GM21360 (cell line): Measurements from ENCODE around the gene WDR76.

Experiments
- ATAC-seq: cut with Tn5 transposase; IDR thresholded peaks from one replicate; pipeline ENCODE4 v1.9.1; 2021; ENCODE audit warnings: mild to moderate bottlenecking, moderate library complexity; ENCODE audit not compliant: unreplicated experiment

WDR76 gene

DNA sequence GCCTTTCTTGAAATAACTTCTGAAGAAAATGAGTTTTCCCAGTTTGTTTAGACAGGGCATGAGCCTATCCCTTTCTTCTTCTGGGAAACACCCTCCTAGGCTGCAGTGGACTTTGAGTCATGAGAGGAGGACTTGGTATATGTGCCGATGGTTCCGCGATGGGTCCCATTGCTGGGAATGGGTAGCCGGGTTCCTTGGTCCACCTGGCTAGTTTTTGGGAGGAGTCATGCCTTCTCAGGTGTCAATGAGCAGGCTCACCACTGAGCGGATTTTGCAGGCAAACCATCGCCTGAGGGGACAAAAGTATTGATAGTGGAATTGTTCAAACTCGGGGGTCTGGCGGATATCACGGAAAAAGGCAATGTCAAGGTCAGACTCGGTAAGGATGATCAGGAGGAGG lies 46.8 kb downstream of the WDR76 start:
- no peak for ATAC-seq

- ATAC-seq = no peak
Measured at GRCh38 chr15:43876872-43877271, 50.1 kb downstream of the WDR76 start.

DNA sequence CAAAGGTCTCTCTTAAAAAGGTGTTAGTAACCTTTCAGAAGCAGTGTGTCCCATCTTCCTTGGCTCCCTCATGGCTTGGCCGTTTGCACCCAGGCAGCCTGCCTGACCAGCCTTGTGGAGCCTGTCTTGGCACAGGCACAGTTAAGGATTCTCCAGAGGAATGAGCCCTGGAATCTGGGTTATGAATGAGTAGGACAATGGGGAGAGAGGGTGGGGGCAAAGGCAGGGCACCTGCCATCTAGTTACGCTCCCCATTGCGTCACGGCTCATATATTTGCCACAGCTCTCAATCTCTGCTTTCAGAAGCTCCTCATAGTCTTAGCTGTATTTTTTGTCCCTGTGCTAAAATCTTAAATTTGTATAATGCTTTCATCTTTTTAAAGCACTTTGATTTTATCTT lies 50.6 kb downstream of the WDR76 start:
- no peak for ATAC-seq

DNA sequence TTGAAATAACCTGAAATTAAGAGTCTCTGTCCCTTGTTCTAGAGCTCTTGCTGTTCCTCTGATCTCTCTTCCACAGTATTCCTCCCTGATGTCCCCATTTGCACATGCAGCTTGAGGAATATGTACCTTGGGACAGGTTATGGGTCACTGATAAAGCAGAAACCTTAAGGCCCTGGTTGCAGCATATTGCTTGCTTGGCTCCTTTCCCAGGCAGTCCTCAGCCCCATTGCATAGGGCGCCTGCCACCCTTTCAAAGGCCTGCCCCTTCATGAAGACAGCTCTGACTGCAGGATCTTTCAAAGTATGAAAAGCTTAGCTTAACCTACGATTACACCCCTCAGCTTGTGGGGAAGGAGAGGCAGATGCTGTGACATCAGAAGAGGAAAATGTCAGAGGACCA lies 51.6 kb downstream of the WDR76 start:
- ATAC-seq = no peak

DNA sequence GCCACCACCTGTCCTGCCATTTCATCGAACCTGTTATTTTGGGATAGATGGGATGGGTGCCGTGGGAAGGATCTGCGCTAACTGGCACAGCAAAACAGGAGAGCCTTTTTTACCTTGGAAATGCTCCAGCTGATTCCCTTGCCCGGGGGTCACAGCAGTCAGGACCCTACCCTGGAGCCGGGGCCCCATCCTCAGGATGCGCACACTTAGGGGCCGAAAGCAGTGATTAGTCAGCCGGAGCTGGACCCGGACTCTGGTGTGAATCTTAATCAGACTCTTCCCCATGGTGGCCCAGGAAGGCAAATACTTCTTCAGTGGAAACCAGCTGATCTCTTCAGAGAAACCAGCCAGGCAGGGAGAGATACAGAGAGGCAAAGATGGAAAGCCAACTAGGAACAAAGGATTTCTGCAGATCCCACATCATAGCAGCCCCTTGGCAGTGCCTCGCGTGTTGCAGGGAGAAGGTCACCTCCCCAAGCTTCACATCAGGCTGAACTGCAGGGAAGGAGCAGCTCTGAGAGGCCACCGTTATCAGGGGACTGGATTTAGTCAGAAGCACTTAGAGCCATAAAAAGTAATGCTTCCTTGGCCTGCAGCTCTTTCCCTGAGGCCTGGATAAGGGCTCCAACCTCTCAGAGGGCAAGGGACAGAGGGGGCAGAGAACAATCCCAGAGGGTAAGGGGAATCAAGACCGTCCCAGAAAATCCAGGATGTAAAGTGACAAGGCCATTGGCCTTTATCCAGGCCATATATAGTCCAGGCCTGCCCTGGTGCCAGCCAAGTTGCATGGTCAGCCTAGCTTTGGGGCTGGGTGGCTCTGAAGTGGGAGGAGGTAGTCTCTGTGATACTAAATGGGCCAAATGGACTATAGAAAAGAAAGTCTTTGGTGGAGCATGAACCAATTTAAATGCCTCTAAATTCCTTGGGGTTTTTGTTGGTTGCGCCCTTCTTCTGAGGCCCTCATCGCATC lies 52.9 kb downstream of the WDR76 start:
- ATAC-seq = no peak

GRCh38 chr15:43880406-43881194 lies 53.8 kb downstream of the WDR76 start:
- no peak for ATAC-seq

DNA sequence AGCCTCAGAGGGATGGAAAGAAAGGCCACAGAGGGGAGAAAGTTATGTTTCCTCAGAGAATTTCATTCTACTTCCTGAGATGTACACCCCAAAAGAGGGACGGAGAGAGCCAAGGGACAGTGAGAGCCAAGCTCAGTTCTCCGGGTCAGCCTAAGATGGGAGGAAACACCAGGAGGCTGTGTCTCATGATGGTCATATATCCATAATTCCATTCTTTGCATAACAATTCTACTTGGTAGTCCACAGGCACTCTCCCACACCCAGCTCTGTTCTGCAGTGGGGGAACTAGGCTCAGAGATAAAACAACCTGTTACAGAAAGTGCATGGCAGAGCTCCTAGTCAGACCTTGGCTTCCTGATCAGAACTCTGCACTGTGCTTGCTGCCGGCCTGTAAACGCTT lies 54.4 kb downstream of the WDR76 start:
- ATAC-seq = no peak

DNA sequence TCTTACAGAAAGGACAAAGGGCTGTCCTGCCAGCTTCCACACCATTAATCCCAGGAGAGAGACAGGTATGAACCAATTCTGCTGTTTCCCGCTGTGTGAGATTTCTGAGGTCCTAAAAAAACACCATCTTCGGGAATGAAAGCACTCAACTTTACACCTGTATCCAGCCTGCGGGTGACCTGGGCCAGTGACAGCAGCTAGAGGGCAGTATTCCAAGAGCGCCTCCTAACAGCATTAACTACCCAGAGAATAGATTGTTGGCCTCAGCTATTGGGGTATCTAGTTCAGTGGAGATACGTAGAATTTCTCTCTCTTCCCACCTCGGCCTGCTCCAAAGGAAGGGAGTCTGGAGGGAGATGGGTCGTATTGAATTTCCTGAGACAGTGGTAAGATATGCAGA lies 55.1 kb downstream of the WDR76 start:
- no peak for ATAC-seq

- ATAC-seq = no peak
Measured at GRCh38 chr15:43883571-43883970, 56.8 kb downstream of the WDR76 start.

DNA sequence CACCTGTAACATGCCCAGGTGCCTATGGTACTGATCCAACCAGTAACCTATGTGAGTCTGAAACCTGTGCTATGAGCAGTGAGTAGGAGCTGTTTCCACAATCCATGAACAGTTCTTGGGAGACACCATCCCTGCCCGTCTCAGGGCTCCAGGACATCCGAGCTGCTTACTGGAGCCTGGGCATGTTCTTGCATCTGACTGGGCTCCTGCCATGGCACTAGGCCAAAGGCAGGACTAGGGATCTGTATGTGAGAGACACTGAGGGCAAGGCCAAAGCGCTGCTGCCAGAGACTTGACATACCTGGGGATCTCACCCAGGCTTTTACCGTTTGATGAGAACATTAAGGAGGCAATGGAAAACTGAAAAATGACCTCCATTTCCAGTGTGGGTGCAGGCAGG lies 59.8 kb downstream of the WDR76 start:
- ATAC-seq = no peak

- no peak for ATAC-seq
Measured at GRCh38 chr15:43887901-43888300, 61.1 kb downstream of the WDR76 start.

DNA sequence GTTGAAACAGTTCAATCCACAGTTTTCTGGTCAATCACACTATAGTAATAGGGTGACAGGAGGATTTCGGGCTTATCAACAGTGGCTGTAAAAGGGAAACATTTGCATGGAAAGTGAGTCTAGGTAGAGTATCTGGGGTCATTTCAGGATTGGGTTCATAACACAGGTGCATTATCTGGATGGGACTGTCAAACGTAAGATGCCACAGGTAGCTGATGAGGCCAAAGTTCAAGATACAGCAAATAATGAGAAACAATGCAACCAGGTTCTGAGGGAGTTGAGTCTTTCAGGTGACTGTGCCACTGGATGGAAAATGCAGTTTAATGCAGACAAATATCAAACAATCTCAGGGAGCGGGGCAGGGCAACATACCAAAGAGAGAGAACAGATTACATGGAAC lies 62.2 kb downstream of the WDR76 start:
- no peak for ATAC-seq

DNA sequence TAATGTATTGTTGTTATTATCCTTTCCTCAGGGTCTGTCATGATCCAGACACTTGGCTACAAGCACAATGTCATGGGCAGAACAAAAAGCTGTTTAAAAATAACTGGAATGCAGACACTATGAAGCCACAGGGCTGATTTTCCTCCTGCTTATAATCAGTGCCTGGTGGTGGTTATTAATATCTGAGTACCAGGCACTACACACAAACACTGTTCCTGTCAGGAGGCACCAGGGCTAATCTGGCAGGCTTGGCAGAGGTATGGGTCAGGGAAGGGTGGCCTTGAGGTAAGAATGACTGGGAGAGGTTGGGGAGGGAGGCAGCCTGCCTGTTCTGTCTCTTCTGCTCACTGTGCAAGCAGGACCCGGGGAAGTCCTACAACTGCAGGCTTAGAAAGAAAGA lies 67.2 kb downstream of the WDR76 start:
- no peak for ATAC-seq

GRCh38 chr15:43895586-43895985 lies 68.8 kb downstream of the WDR76 start:
- ATAC-seq = no peak

DNA sequence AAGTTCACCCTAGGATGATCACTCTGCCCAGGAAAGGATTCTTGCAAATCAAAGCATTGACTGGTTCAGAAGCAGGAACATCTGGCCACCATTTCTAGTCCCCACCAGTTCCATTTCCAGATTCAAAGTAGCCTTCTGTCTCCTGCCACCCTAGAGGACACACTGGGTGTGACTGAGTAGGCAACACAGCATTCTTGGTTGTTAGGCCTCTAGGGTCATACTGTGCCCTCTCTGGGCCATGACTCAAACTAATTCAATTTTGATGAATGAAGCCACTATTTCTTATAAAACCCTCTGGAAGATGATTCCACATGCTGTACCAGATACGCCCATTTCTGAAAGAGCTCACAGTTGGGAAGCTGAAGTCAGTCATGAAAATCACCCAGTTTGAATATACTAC lies 69.7 kb downstream of the WDR76 start:
- no peak for ATAC-seq

DNA sequence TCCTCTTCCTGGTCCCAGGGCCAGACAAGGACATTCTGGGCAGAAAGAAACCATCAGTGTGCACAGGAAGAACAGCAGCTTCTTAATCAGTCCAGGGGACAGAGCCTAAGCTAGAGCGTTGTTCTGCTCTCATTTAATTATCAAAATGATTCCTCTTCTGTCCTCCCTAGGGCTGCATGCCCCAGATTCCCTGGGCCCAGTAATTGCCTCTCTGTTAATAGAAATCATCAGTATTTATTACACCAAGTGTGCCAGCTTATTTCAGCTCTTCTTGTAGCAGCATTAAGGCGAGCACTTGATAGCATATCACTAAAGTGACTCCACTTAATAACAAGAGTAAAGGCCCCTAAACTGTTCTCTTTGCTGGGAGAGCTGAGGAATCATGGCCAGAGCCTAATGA lies 72.1 kb downstream of the WDR76 start:
- ATAC-seq = no peak

- ATAC-seq = no peak
Measured at GRCh38 chr15:43899928-43900327, 73.1 kb downstream of the WDR76 start.

DNA sequence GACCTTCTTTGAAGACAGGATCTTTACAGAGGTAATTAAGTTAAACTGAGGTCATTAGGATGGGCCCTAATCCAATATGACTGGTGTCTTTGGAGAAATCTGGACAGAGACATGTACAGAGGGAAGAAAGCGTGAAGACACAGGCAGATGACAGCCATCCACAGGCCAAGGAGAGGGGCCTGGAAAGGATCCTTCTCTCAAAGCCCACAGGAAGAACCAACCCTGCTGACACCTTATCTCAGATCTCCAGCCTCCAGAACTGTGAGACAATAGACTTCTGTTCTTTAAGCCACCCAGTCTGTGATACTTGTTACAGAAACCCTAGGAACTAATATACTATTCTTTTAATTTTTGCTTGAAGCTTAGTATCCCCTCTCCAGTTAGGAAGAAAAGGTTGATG lies 74.2 kb downstream of the WDR76 start:
- no peak for ATAC-seq

DNA sequence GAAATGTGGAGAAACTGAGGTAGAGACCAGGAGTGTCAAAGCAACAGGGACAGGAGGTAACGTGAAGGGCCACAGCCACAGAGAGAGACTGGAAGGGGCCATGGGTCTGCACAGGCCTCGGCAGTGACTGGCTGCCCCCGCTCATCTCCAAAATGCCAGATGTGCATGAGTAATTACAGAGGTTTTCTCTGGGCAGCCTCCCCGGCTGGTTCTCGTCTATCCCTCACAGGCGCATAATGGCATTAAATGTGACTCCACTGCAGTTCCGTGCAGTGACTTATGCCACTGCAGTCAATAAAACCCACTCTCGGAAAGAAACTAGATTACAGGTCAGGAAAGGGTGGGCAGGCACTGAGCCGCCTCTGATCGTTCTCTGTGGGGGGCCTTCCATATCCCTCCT lies 74.7 kb downstream of the WDR76 start:
- no peak for ATAC-seq

GRCh38 chr15:43903864-43904290 lies 77.1 kb downstream of the WDR76 start:
- no peak for ATAC-seq

GRCh38 chr15:43905755-43906154 lies 79.0 kb downstream of the WDR76 start:
- ATAC-seq = no peak

GRCh38 chr15:43908516-43909050 lies 81.8 kb downstream of the WDR76 start:
- no peak for ATAC-seq
